HCT116 (cell line): ENCODE results near the gene DTNB. TPM values are rescaled to one million over a fixed set of nuclear protein-coding genes. Genes with fewer than 3 reads are reported as not detected.

ENCODE experiments used
- ATAC-seq: fragments of 200-7000 bp; cut with Tn5 transposase; 2 replicates; pipeline ENCODE4 v1.9.1; 2020; ENCODE audit warnings: mild to moderate bottlenecking, moderate library complexity
- BruUV-seq: library from RNA; stranded (reverse); fragments of 400-500 nt; replicated peaks from 2 replicates; lab custom pipeline; 2021; lab: Mats Ljungman, UMichigan
- CTCF ChIA-PET: fragments of 300-600 bp; sonication (Branson Sonifier 250); formaldehyde crosslinking; loops from one replicate; lab custom pipeline; 2021; ENCODE audit warnings: antibody characterized with exemption; lab: Charles Lee
- POLR2A ChIA-PET: fragments of 300-600, 350-600 bp; sonication (Branson Sonifier 250); formaldehyde crosslinking; loops from one replicate; lab custom pipeline; 2021; ENCODE audit warnings: antibody characterized with exemption; lab: Charles Lee
- RAD21 ChIA-PET, 2 experiments: fragments of 300-600 bp; sonication (Branson Sonifier 250); formaldehyde crosslinking; loops; one replicate each; lab custom pipeline; 2023; ENCODE audit warnings: low total read pairs in 2 of 2; ENCODE audit not compliant: uncharacterized antibody in 2 of 2, unreplicated experiment in 2 of 2, low non-redundant PET in 1 of 2; lab: Charles Lee
- DNase-seq: peaks from one replicate; pipeline ENCODE4 v3.0.0-alpha.2; 2010; ENCODE audit warnings: low read depth, low spot score
- H2AFZ ChIP-seq: fragments of 200-600 bp; shearing (Covaris generic), sonication (generic); 2 replicates; pipeline ENCODE4 v1.6.1; 2017; ENCODE audit warnings: low read depth, mixed run types, mixed read lengths, antibody characterized with exemption, low read length; ENCODE audit not compliant: poor library complexity, severe bottlenecking
- H3K27ac ChIP-seq: 2 replicates; pipeline ENCODE4 v1.5.1; 2012; ENCODE audit warnings: low read depth, low read length
- H3K27me3 ChIP-seq: fragments of 200-600 bp; sonication (generic); 2 replicates; pipeline ENCODE4 v1.6.1; 2016; ENCODE audit warnings: mixed run types, low read length, mixed read lengths; ENCODE audit not compliant: insufficient read depth
- H3K36me3 ChIP-seq, 2 experiments: fragments of 200-500 bp in 1 of 2; fragments of 200-600 bp in 1 of 2; sonication (Bioruptor generic) in 1 of 2; sonication (generic) in 1 of 2; 2 replicates each; pipeline versions ENCODE4 v1.5.1 to v1.6.1; 2014 to 2016; ENCODE audit warnings: low read length in 2 of 2, inconsistent platforms in 1 of 2, mixed read lengths in 1 of 2, mixed run types in 1 of 2; ENCODE audit not compliant: insufficient read depth in 2 of 2, control insufficient read depth in 1 of 2
- H3K4me1 ChIP-seq, 2 experiments: fragments of 200-600 bp in 1 of 2; sonication (generic) in 1 of 2; 2 replicates each; pipeline versions ENCODE4 v1.5.1 to v1.6.1; 2012 to 2017; ENCODE audit warnings: low read length in 2 of 2, inconsistent platforms in 1 of 2, mild to moderate bottlenecking in 1 of 2, mixed read lengths in 1 of 2, mixed run types in 1 of 2, moderate library complexity in 1 of 2; ENCODE audit not compliant: insufficient read depth in 2 of 2, control insufficient read depth in 1 of 2
- H3K4me2 ChIP-seq: fragments of 200-600 bp; sonication (generic); 2 replicates; pipeline ENCODE4 v1.6.1; 2017; ENCODE audit warnings: mixed run types, low read length, mixed read lengths
- H3K4me3 ChIP-seq, 2 experiments: fragments of 200-600 bp in 1 of 2; sonication (generic) in 1 of 2; replicated peaks in 1 of 2; 2 replicates each; pipeline ENCODE4 v1.5.1; 2011 to 2016; ENCODE audit warnings: low read length in 2 of 2, control low read depth in 1 of 2, low read depth in 1 of 2, mild to moderate bottlenecking in 1 of 2, mixed read lengths in 1 of 2, mixed run types in 1 of 2
- H3K79me2 ChIP-seq: fragments of 200-600 bp; sonication (generic); 2 replicates; pipeline ENCODE4 v1.6.1; 2017; ENCODE audit warnings: mild to moderate bottlenecking, mixed run types, low read length, moderate library complexity, mixed read lengths; ENCODE audit not compliant: insufficient read depth
- H3K9ac ChIP-seq: fragments of 200-600 bp; sonication (generic); 2 replicates; pipeline ENCODE4 v1.6.1; 2016; ENCODE audit warnings: low read length, mixed read lengths
- H3K9me2 ChIP-seq: fragments of 200-600 bp; sonication (generic), shearing (Covaris generic); 2 replicates; pipeline ENCODE4 v1.6.1; 2017; ENCODE audit warnings: mixed run types, mild to moderate bottlenecking, moderate library complexity; ENCODE audit not compliant: insufficient read depth
- H3K9me3 ChIP-seq, 2 experiments: fragments of 200-500 bp in 1 of 2; fragments of 200-600 bp in 1 of 2; sonication (Bioruptor generic) in 1 of 2; sonication (generic) in 1 of 2; 2 replicates each; pipeline ENCODE4 v1.6.1; 2014 to 2017; ENCODE audit warnings: low read length in 2 of 2, mixed read lengths in 2 of 2, inconsistent platforms in 1 of 2, low read depth in 1 of 2, mild to moderate bottlenecking in 1 of 2, mixed run types in 1 of 2, moderate library complexity in 1 of 2; ENCODE audit not compliant: control insufficient read depth in 1 of 2, insufficient read depth in 1 of 2
- H4K20me1 ChIP-seq: fragments of 200-600 bp; sonication (generic), shearing (Covaris generic); 2 replicates; pipeline ENCODE4 v1.6.1; 2017; ENCODE audit warnings: mixed run types, mild to moderate bottlenecking, moderate library complexity; ENCODE audit not compliant: insufficient read depth
- CBX3 ChIP-seq: IDR thresholded peaks from 2 replicates; pipeline ENCODE4 v1.6.1; 2012; ENCODE audit warnings: low read depth
- CEBPB ChIP-seq: IDR thresholded peaks from 2 replicates; pipeline ENCODE4 v1.6.1; 2012; ENCODE audit warnings: low read depth
- EGR1 ChIP-seq: IDR thresholded peaks from 2 replicates; pipeline ENCODE4 v1.6.1; 2012; ENCODE audit warnings: low read depth
- ELF1 ChIP-seq: IDR thresholded peaks from 2 replicates; pipeline ENCODE4 v1.6.1; 2012; ENCODE audit warnings: low read depth, borderline replicate concordance
- EZH2 ChIP-seq: fragments of 200-600 bp; sonication (generic); IDR thresholded peaks from 2 replicates; pipeline ENCODE4 v1.6.1; 2017; ENCODE audit warnings: antibody characterized with exemption, mixed run types
- EZH2phosphoT487 ChIP-seq: fragments of 200-600 bp; IDR thresholded peaks from 2 replicates; pipeline ENCODE4 v1.6.1; 2018; ENCODE audit warnings: antibody characterized with exemption, borderline replicate concordance
- JUND ChIP-seq: IDR thresholded peaks from 2 replicates; pipeline ENCODE4 v1.6.1; 2012
- POLR2A ChIP-seq: IDR thresholded peaks from 2 replicates; pipeline ENCODE4 v1.7.0; 2011; ENCODE audit warnings: borderline replicate concordance; ENCODE audit not compliant: insufficient read depth, insufficient read length; ENCODE audit errors: extremely low read depth
- POLR2AphosphoS5 ChIP-seq: IDR thresholded peaks from 2 replicates; pipeline ENCODE4 v1.6.1; 2011; ENCODE audit warnings: mild to moderate bottlenecking, low read depth, low read length, moderate library complexity
- RAD21 ChIP-seq: IDR thresholded peaks from 2 replicates; pipeline ENCODE4 v1.6.1; 2012; ENCODE audit warnings: low read depth, mild to moderate bottlenecking
- SIN3A ChIP-seq: IDR thresholded peaks from 2 replicates; pipeline ENCODE4 v1.6.1; 2012; ENCODE audit warnings: low read depth
- SP1 ChIP-seq: IDR thresholded peaks from 2 replicates; pipeline ENCODE4 v1.6.1; 2012; ENCODE audit warnings: low read depth
- TCF7L2 ChIP-seq: IDR thresholded peaks from 2 replicates; pipeline ENCODE4 v1.7.0; 2011; ENCODE audit warnings: borderline replicate concordance, inconsistent platforms; ENCODE audit not compliant: insufficient read depth, insufficient read length; ENCODE audit errors: extremely low read depth
- ZFX ChIP-seq: fragments of 450-650 bp; IDR thresholded peaks from 2 replicates; pipeline ENCODE4 v1.6.1; 2017
- ZNF274 ChIP-seq: fragments of 200-500 bp; sonication (Bioruptor generic); IDR thresholded peaks from 2 replicates; pipeline ENCODE4 v1.6.1; 2014; ENCODE audit warnings: mild to moderate bottlenecking, low read depth, low read length, inconsistent platforms
- intact Hi-C: fragments of 100-400 bp; cut with micrococcal nuclease; formaldehyde crosslinking; loops from 2 replicates; pipeline ENCODE4 v1.10.0; 2022
- total RNA-seq: library from RNA; stranded (reverse); gene quantifications from one replicate; pipeline ENCODE4 v1.2.1, GENCODE V29; 2021; ENCODE audit not compliant: unreplicated experiment
- TF ChIP-seq, protein P1 (sequence below): IDR thresholded peaks from 2 replicates; pipeline ENCODE4 v1.6.1; 2012; ENCODE audit warnings: low read depth
- TF ChIP-seq, protein P2 (sequence below), 3 experiments: fragments of 200-600 bp in 1 of 3; sonication (generic) in 1 of 3; IDR thresholded peaks in 2 of 3; conservative IDR thresholded peaks in 1 of 3; 2 replicates each; pipeline ENCODE4 v1.5.1; 2012 to 2017; ENCODE audit warnings: low read depth in 2 of 3, low read length in 2 of 3, antibody characterized with exemption in 1 of 3, borderline replicate concordance in 1 of 3, control low read depth in 1 of 3, mild to moderate bottlenecking in 1 of 3, mixed read lengths in 1 of 3, mixed run types in 1 of 3, moderate library complexity in 1 of 3; ENCODE audit not compliant: insufficient read depth in 1 of 3
- TF ChIP-seq, protein P3 (sequence below): IDR thresholded peaks from 2 replicates; pipeline ENCODE4 v1.6.1; 2012
- TF ChIP-seq, protein P4 (sequence below): IDR thresholded peaks from 2 replicates; pipeline ENCODE4 v1.6.1; 2012

Gene DTNB
- total RNA-seq, 1 experiment from 2014 or later = 30.2 TPM

DNA sequence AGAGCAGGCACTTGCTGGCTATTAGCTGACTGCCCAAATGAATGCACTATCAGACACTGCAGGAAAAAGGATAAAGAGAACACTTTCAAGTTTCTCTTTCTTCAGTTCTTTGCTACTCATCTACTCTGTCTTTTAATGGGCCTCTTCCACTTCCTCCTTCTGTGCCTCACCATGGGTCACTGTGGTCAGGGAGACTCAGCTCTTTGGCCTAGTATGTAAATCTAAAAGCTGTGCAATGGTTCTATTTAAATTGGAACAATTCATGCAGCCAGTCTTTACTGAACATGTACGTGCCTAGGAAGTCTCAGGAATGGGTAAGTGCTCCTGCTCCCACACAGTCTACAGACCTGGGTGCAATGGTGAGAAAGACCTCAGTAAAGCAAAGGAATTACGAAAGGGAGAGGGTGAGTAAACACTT, 252.5 kb downstream of the DTNB start:
- no TSS peak for BruUV-seq
- Histone ChIP-seq H2AFZ (no peak overlapping the region), H3K36me3 (no peaks in the 10 kb centered on the region), H3K27me3 (no peaks in the 10 kb centered on the region), H4K20me1 (no peaks in the 10 kb centered on the region), H3K79me2 (no peaks in the 10 kb centered on the region), H3K27ac (no peak overlapping the region), H3K4me3 (no peak overlapping the region), H3K9ac (no peak overlapping the region), H3K4me2 (no peak overlapping the region), H3K9me2 (no peaks in the 10 kb centered on the region), H3K4me1 (no peaks in the 10 kb centered on the region), H3K9me3 (no peaks in the 10 kb centered on the region)
- CTCF ChIA-PET = no interaction called here
- intact Hi-C loops = no loop called here
- no peak for DNase-seq
- ATAC-seq = no peak
- POLR2A ChIA-PET = no interaction called here
- RAD21 ChIA-PET = no interaction called here
- no peak for TF ChIP-seq CEBPB
- TF ChIP-seq, protein P1, sequence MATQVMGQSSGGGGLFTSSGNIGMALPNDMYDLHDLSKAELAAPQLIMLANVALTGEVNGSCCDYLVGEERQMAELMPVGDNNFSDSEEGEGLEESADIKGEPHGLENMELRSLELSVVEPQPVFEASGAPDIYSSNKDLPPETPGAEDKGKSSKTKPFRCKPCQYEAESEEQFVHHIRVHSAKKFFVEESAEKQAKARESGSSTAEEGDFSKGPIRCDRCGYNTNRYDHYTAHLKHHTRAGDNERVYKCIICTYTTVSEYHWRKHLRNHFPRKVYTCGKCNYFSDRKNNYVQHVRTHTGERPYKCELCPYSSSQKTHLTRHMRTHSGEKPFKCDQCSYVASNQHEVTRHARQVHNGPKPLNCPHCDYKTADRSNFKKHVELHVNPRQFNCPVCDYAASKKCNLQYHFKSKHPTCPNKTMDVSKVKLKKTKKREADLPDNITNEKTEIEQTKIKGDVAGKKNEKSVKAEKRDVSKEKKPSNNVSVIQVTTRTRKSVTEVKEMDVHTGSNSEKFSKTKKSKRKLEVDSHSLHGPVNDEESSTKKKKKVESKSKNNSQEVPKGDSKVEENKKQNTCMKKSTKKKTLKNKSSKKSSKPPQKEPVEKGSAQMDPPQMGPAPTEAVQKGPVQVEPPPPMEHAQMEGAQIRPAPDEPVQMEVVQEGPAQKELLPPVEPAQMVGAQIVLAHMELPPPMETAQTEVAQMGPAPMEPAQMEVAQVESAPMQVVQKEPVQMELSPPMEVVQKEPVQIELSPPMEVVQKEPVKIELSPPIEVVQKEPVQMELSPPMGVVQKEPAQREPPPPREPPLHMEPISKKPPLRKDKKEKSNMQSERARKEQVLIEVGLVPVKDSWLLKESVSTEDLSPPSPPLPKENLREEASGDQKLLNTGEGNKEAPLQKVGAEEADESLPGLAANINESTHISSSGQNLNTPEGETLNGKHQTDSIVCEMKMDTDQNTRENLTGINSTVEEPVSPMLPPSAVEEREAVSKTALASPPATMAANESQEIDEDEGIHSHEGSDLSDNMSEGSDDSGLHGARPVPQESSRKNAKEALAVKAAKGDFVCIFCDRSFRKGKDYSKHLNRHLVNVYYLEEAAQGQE = no peak
- TF ChIP-seq, protein P2, sequence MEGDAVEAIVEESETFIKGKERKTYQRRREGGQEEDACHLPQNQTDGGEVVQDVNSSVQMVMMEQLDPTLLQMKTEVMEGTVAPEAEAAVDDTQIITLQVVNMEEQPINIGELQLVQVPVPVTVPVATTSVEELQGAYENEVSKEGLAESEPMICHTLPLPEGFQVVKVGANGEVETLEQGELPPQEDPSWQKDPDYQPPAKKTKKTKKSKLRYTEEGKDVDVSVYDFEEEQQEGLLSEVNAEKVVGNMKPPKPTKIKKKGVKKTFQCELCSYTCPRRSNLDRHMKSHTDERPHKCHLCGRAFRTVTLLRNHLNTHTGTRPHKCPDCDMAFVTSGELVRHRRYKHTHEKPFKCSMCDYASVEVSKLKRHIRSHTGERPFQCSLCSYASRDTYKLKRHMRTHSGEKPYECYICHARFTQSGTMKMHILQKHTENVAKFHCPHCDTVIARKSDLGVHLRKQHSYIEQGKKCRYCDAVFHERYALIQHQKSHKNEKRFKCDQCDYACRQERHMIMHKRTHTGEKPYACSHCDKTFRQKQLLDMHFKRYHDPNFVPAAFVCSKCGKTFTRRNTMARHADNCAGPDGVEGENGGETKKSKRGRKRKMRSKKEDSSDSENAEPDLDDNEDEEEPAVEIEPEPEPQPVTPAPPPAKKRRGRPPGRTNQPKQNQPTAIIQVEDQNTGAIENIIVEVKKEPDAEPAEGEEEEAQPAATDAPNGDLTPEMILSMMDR (IDR thresholded peaks at IDR 0.05 in 2 of 3, conservative IDR thresholded peaks at IDR 0.05 in 1 of 3; ENCODE audit: borderline replicate concordance in 1 of 3, insufficient read depth in 1 of 3, low read depth in 2 of 3, low read length in 2 of 3) = no peak
- TF ChIP-seq, protein P3, sequence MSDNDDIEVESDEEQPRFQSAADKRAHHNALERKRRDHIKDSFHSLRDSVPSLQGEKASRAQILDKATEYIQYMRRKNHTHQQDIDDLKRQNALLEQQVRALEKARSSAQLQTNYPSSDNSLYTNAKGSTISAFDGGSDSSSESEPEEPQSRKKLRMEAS = no peak
- TF ChIP-seq, protein P4, sequence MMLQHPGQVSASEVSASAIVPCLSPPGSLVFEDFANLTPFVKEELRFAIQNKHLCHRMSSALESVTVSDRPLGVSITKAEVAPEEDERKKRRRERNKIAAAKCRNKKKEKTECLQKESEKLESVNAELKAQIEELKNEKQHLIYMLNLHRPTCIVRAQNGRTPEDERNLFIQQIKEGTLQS = no peak
- TF ChIP-seq ZFX = no peak
- TF ChIP-seq SIN3A = no peak
- no peak for TF ChIP-seq EZH2
- no peak for TF ChIP-seq CBX3
- no peak for TF ChIP-seq RAD21
- TF ChIP-seq POLR2AphosphoS5 = no peak
- no peak for TF ChIP-seq JUND
- no peak for TF ChIP-seq EZH2phosphoT487
- TF ChIP-seq EGR1 = no peak
- TF ChIP-seq TCF7L2 = no peak
- no peak for TF ChIP-seq ZNF274
- TF ChIP-seq POLR2A = no peak
- TF ChIP-seq SP1 = no peak
- TF ChIP-seq ELF1 = no peak
